HG03457 (cell line): ENCODE results near the gene RASA4.
"Not testable (repeated sequence)": the region's sequence is repeated elsewhere in the genome, so short reads cannot be mapped to it uniquely, and the experiment has no call there.

ENCODE experiments used
- ATAC-seq: cut with Tn5 transposase; IDR thresholded peaks from one replicate; pipeline ENCODE4 v1.9.1; 2021; ENCODE audit warnings: moderate number of reproducible peaks; ENCODE audit not compliant: unreplicated experiment

Gene RASA4

GRCh38 chr7:102616507-102617125 lies at the start of gene RASA4:
Gene RASA4, minus strand, starts transcription at chr7:102616756. Its CDS starts 67 bp downstream, at chr7:102616689.
- peak; percentile 56 for ATAC-seq

GRCh38 chr7:102664765-102665164 lies 48.2 kb upstream of the RASA4 start:
- ATAC-seq, result not testable (repeated sequence)

- not testable (repeated sequence) for ATAC-seq
Observed at GRCh38 chr7:102649924-102650323, 33.4 kb upstream of the RASA4 start, which contains the start of gene SPDYE2B. Gene SPDYE2B, plus strand, starts transcription at chr7:102650319. Its CDS starts 2,030 bp downstream, at chr7:102652349.

GRCh38 chr7:102647813-102648212 lies 31.3 kb upstream of the RASA4 start:
- ATAC-seq, result not testable (repeated sequence)

- ATAC-seq, result not testable (repeated sequence)
Observed at GRCh38 chr7:102643404-102643803, 26.8 kb upstream of the RASA4 start.

GRCh38 chr7:102642691-102643090 lies 26.1 kb upstream of the RASA4 start, which contains the start of gene UPK3BL1:
Gene UPK3BL1, minus strand, starts transcription at chr7:102642791. Its CDS starts 50 bp downstream, at chr7:102642741.
- not testable (repeated sequence) for ATAC-seq

GRCh38 chr7:102638848-102639247 lies 22.3 kb upstream of the RASA4 start:
- not testable (repeated sequence) for ATAC-seq

- not testable (repeated sequence) for ATAC-seq
Observed at GRCh38 chr7:102636956-102637355, 20.4 kb upstream of the RASA4 start.

GRCh38 chr7:102635354-102635753 lies 18.8 kb upstream of the RASA4 start:
- ATAC-seq, result not testable (repeated sequence)

- not testable (repeated sequence) for ATAC-seq
Observed at GRCh38 chr7:102634299-102634698, 17.7 kb upstream of the RASA4 start.

- ATAC-seq, result not testable (repeated sequence)
Observed at GRCh38 chr7:102630622-102631021, 14.1 kb upstream of the RASA4 start.

GRCh38 chr7:102627271-102627904 lies 10.8 kb upstream of the RASA4 start:
- not testable (repeated sequence) for ATAC-seq

- ATAC-seq, result not testable (repeated sequence)
Observed at GRCh38 chr7:102618122-102618521, 1.6 kb upstream of the RASA4 start.

- not testable (repeated sequence) for ATAC-seq
Observed at GRCh38 chr7:102615930-102616329, 626 bp downstream of the RASA4 start.

GRCh38 chr7:102614873-102615272 lies 1.7 kb downstream of the RASA4 start:
- not testable (repeated sequence) for ATAC-seq

GRCh38 chr7:102614346-102614697 lies 2.2 kb downstream of the RASA4 start:
- ATAC-seq, result peak; percentile 8

- peak; percentile 45 for ATAC-seq
Observed at GRCh38 chr7:102613575-102614345, 2.8 kb downstream of the RASA4 start.

- ATAC-seq, result not testable (repeated sequence)
Observed at GRCh38 chr7:102611675-102612325, 4.8 kb downstream of the RASA4 start.

GRCh38 chr7:102611013-102611674 lies 5.4 kb downstream of the RASA4 start:
- ATAC-seq, result peak; percentile 25

- ATAC-seq, result not testable (repeated sequence)
Observed at GRCh38 chr7:102610441-102610840, 6.1 kb downstream of the RASA4 start.
